Esophagus (tissue), 2 donors: ENCODE measurements around the gene KDSR. TPM values are rescaled to one million over a fixed set of nuclear protein-coding genes. Genes with fewer than 3 reads are reported as not detected.

Source experiments
- H3K27ac ChIP-seq, 2 donors: one replicate each; pipeline ENCODE4 v1.5.1; 2013; ENCODE audit warnings: low read depth in 2 of 2, mild to moderate bottlenecking in 2 of 2, inconsistent platforms in 1 of 2, low read length in 1 of 2, moderate library complexity in 1 of 2
- H3K27me3 ChIP-seq, 2 donors: one replicate each; pipeline ENCODE4 v1.6.1; 2013; ENCODE audit warnings: low read length in 2 of 2, control low read depth in 1 of 2, mild to moderate bottlenecking in 1 of 2; ENCODE audit not compliant: insufficient read depth in 2 of 2, control insufficient read depth in 1 of 2
- H3K36me3 ChIP-seq, 2 donors: one replicate each; pipeline ENCODE4 v1.6.1; 2013; ENCODE audit warnings: low read length in 1 of 2; ENCODE audit not compliant: control insufficient read depth in 2 of 2, insufficient read depth in 2 of 2
- H3K4me1 ChIP-seq, 2 donors: one replicate each; pipeline ENCODE4 v1.6.1; 2013; ENCODE audit warnings: low read length in 1 of 2; ENCODE audit not compliant: control insufficient read depth in 2 of 2, insufficient read depth in 2 of 2
- H3K4me3 ChIP-seq, 2 donors: one replicate each; pipeline ENCODE4 v1.5.1; 2013; ENCODE audit warnings: low read length in 2 of 2, mild to moderate bottlenecking in 2 of 2, low read depth in 1 of 2, moderate library complexity in 1 of 2
- H3K9me3 ChIP-seq, 2 donors: one replicate each; pipeline ENCODE4 v1.6.1; 2013; ENCODE audit warnings: mild to moderate bottlenecking in 2 of 2, low read depth in 1 of 2, low read length in 1 of 2, moderate library complexity in 1 of 2; ENCODE audit not compliant: control insufficient read depth in 2 of 2, insufficient read depth in 1 of 2
- WGBS, 2 donors: extraction: QIAGEN DNeasy Blood & Tissue Kit; methylation state at CpG; one replicate each; pipeline ENCODE4 v1.1.7; 2013; 5-methylcytosine and 5-hydroxymethylcytosine counted together
- polyA plus RNA-seq, 2 donors: library from polyadenylated mRNA; stranded (reverse); fragments of 200-250 nt; gene quantifications; one replicate each; pipeline ENCODE4 v1.2.3, GENCODE V29; 2013
- donor health status: healthy with polysubstance abuse.
- donor health status: Bipolar disorder and iron deficiency.

Gene KDSR
- polyA plus RNA-seq, 2 donors = 9.8 to 17.9 TPM

- no peaks in the 10 kb centered on the region for H3K9me3 ChIP-seq
- no peak overlapping the region for H3K4me3 ChIP-seq
- H3K27ac ChIP-seq = no peak overlapping the region
- H3K4me1 ChIP-seq = peaks cover 0 to 2% of the 10 kb centered on the region in 2 donors
- WGBS, 2 donors = 95 to 96% methylated on average over 3 of the region's 3 CpGs
- no peaks in the 10 kb centered on the region for H3K36me3 ChIP-seq
- no peaks in the 10 kb centered on the region for H3K27me3 ChIP-seq
Observed at GRCh38 chr18:63312019-63312409, 55.0 kb downstream of the KDSR start.

GRCh38 chr18:63311118-63312018 lies 55.6 kb downstream of the KDSR start:
- Histone ChIP-seq H3K4me3 (no peak overlapping the region), H3K36me3 (no peaks in the 10 kb centered on the region), H3K27ac (no peak overlapping the region), H3K9me3 (no peaks in the 10 kb centered on the region), H3K4me1 (peaks cover 0 to 2% of the 10 kb centered on the region in 2 donors), H3K27me3 (no peaks in the 10 kb centered on the region)
- 76 to 80% methylated on average over 8 of the region's 8 CpGs for WGBS, 2 donors

- H3K27ac ChIP-seq = no peak overlapping the region
- 70 to 84% methylated on average over 5 of the region's 5 CpGs for WGBS, 2 donors
- H3K36me3 ChIP-seq = peaks cover 0 to 2% of the 10 kb centered on the region in 2 donors
- H3K9me3 ChIP-seq = no peaks in the 10 kb centered on the region
- H3K4me3 ChIP-seq = no peak overlapping the region
- H3K27me3 ChIP-seq = no peaks in the 10 kb centered on the region
- H3K4me1 ChIP-seq = peaks cover 0 to 2% of the 10 kb centered on the region in 2 donors
Observed at GRCh38 chr18:63309422-63309821, 57.6 kb downstream of the KDSR start.

- H3K27me3 ChIP-seq = no peaks in the 10 kb centered on the region
- no peaks in the 10 kb centered on the region for H3K9me3 ChIP-seq
- no peak overlapping the region for H3K27ac ChIP-seq
- peaks cover 0 to 2% of the 10 kb centered on the region in 2 donors for H3K36me3 ChIP-seq
- no peak overlapping the region for H3K4me3 ChIP-seq
- peaks cover 0 to 2% of the 10 kb centered on the region in 2 donors for H3K4me1 ChIP-seq
- WGBS, 2 donors = 67 to 69% methylated on average over 2 of the region's 2 CpGs
Observed at GRCh38 chr18:63307551-63308200, 59.3 kb downstream of the KDSR start.

GRCh38 chr18:63306819-63307550 lies 60.0 kb downstream of the KDSR start:
- Histone ChIP-seq H3K36me3 (peaks cover 0 to 2% of the 10 kb centered on the region in 2 donors), H3K27ac (no peak overlapping the region), H3K4me1 (peaks cover 0 to 2% of the 10 kb centered on the region in 2 donors), H3K27me3 (no peaks in the 10 kb centered on the region), H3K4me3 (no peak overlapping the region), H3K9me3 (no peaks in the 10 kb centered on the region)
- 83 to 92% methylated on average over 7 of the region's 7 CpGs for WGBS, 2 donors

- 87% methylated on average over 6 of the region's 6 CpGs for WGBS, 2 donors
- H3K27me3 ChIP-seq = no peaks in the 10 kb centered on the region
- H3K9me3 ChIP-seq = no peaks in the 10 kb centered on the region
- peaks cover 0 to 2% of the 10 kb centered on the region in 2 donors for H3K36me3 ChIP-seq
- peaks cover 0 to 2% of the 10 kb centered on the region in 2 donors for H3K4me1 ChIP-seq
- H3K27ac ChIP-seq = no peak overlapping the region
- H3K4me3 ChIP-seq = no peak overlapping the region
Observed at GRCh38 chr18:63306249-63306648, 60.8 kb downstream of the KDSR start.

- H3K36me3 ChIP-seq = peaks cover 0 to 2% of the 10 kb centered on the region in 2 donors
- H3K4me3 ChIP-seq = no peak overlapping the region
- H3K9me3 ChIP-seq = no peaks in the 10 kb centered on the region
- H3K27ac ChIP-seq = no peak overlapping the region
- H3K4me1 ChIP-seq = peaks cover 0 to 6% of the 10 kb centered on the region in 2 donors
- WGBS, 2 donors = 71 to 77% methylated on average over 3 of the region's 3 CpGs
- H3K27me3 ChIP-seq = no peaks in the 10 kb centered on the region
Observed at GRCh38 chr18:63303547-63303946, 63.5 kb downstream of the KDSR start.

GRCh38 chr18:63302636-63303405 lies 64.2 kb downstream of the KDSR start:
- no peaks in the 10 kb centered on the region for H3K9me3 ChIP-seq
- H3K36me3 ChIP-seq = peaks cover 0 to 2% of the 10 kb centered on the region in 2 donors
- 60 to 66% methylated on average over 5 of the region's 5 CpGs for WGBS, 2 donors
- no peak overlapping the region for H3K4me3 ChIP-seq
- H3K27ac ChIP-seq = no peak overlapping the region
- no peaks in the 10 kb centered on the region for H3K27me3 ChIP-seq
- peaks cover 0 to 6% of the 10 kb centered on the region in 2 donors for H3K4me1 ChIP-seq

GRCh38 chr18:63302220-63302619 lies 64.8 kb downstream of the KDSR start:
- no peaks in the 10 kb centered on the region for H3K27me3 ChIP-seq
- H3K36me3 ChIP-seq = peaks cover 0 to 2% of the 10 kb centered on the region in 2 donors
- 51 to 70% methylated on average over 4 of the region's 4 CpGs for WGBS, 2 donors
- no peak overlapping the region for H3K4me3 ChIP-seq
- H3K27ac ChIP-seq = no peak overlapping the region
- peaks cover 0 to 7% of the 10 kb centered on the region in 2 donors for H3K4me1 ChIP-seq
- H3K9me3 ChIP-seq = no peaks in the 10 kb centered on the region
